GM10266 (cell line): ENCODE measurements around the gene ZIC5.

Experiments used
- DNase-seq: peaks from one replicate; pipeline ENCODE4 v3.0.0; 2012; ENCODE audit errors: extremely low spot score
- TF ChIP-seq, protein P1 (sequence below): IDR thresholded peaks from 2 replicates; pipeline ENCODE4 v1.5.1; 2012; ENCODE audit warnings: mild to moderate bottlenecking, low read depth; ENCODE audit not compliant: control insufficient read depth, insufficient read depth; ENCODE audit errors: missing control alignments

The ZIC5 gene

DNA sequence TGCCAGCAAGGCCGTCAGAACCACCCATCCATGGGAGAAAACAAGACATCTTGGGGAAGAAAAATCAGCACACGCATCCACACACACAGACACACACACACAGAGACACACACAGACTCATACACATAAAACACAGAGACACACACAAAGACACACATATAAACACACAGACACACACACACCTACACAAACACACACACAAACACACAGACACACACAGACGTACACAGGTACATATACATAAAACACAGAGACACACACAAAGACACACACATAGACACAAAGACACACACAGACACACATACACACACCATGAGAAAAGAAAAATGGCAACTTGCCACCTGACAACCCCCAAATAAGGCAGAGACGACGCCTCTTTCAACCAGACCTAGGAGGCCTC, 40.6 kb downstream of the ZIC5 start:
- no peak for DNase-seq
- TF ChIP-seq, protein P1, sequence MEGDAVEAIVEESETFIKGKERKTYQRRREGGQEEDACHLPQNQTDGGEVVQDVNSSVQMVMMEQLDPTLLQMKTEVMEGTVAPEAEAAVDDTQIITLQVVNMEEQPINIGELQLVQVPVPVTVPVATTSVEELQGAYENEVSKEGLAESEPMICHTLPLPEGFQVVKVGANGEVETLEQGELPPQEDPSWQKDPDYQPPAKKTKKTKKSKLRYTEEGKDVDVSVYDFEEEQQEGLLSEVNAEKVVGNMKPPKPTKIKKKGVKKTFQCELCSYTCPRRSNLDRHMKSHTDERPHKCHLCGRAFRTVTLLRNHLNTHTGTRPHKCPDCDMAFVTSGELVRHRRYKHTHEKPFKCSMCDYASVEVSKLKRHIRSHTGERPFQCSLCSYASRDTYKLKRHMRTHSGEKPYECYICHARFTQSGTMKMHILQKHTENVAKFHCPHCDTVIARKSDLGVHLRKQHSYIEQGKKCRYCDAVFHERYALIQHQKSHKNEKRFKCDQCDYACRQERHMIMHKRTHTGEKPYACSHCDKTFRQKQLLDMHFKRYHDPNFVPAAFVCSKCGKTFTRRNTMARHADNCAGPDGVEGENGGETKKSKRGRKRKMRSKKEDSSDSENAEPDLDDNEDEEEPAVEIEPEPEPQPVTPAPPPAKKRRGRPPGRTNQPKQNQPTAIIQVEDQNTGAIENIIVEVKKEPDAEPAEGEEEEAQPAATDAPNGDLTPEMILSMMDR = no peak

DNA sequence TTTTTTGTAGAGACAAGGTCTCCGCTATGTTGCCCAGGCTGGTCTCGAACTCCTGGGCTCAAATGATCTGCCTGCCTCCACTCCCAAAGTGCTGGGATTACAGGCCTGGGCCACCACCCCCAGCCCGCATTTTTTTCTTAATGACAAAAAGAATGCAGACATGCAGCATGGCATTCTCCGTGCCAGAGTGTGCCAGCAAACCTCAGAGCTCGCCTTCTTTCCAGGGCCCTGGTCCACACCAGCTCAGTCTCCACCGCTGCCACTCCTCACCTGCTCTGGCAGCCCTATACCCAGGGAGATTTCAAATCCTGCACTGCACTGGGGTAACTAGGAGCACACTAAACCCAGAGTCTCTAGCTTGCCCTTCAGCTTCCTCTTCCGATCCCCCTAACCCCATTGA, 41.7 kb downstream of the ZIC5 start:
- TF ChIP-seq, protein P1 = no peak
- DNase-seq = no peak

DNA sequence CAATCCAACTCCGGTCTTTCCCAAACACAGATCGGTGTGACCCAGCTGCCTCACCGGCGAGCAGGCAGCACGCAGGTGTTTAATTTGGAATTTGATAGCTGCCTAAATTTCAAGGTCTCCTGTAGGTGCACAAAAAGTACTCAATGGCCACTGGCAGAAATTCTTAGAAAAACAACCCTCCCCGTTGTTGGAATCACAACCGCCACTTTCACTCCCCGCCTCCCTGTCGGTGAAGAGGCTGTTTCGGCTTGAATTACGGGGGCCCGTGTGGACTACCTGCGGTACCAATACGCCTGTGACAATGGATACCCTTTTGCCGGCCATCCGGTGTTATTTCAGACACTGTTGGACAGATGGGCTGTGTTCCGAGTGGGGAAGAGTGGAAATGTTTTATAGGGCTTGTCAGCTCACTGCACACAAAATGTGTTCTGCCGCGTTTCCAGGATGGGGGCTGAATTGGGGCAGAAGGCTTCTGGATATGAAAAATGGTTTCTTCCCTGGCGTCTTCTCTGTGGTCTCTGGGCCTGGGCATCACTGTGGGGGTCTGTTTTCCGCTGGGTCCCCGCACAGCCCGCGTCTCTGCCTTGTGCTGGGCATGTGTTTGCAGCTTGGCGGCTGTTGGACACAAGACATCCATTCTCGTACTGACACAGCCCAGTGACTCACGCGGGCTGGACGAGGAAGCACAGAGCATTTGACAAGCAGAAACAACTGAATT, 45.4 kb downstream of the ZIC5 start:
- no peak for DNase-seq
- TF ChIP-seq, protein P1 = no peak

DNA sequence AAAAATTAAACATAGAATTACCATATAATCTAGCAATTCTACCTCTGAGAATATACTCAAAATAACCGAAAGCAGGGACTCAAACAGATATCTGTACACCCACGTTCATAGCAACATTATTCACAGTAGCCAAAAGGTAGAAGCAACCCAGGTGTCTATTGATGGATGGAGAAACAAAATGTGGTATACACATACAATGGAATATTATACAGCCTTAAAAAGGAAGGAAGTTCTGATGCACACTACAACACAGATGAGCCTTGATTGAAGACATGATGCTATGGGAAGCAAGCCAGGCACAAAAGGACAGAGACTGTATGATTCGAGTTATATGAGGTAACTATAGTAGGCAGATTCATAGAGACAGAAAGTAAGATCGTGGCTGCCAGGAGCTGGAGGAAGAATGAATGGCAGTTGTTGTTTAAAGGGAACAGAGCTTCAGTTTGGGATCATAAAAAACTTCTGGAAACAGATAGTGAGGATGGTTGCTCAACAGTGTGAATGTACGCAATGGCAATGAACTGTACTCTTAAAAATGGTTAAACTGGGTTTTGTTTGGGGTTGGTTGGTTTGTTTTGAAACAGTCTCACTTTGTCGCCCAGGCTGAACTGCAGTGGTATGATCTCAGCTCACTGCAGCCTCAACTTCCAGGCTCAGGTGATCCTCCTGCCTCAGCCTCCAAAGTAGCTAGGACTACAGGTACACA, 47.5 kb downstream of the ZIC5 start:
- DNase-seq = no peak
- TF ChIP-seq, protein P1 = no peak

DNA sequence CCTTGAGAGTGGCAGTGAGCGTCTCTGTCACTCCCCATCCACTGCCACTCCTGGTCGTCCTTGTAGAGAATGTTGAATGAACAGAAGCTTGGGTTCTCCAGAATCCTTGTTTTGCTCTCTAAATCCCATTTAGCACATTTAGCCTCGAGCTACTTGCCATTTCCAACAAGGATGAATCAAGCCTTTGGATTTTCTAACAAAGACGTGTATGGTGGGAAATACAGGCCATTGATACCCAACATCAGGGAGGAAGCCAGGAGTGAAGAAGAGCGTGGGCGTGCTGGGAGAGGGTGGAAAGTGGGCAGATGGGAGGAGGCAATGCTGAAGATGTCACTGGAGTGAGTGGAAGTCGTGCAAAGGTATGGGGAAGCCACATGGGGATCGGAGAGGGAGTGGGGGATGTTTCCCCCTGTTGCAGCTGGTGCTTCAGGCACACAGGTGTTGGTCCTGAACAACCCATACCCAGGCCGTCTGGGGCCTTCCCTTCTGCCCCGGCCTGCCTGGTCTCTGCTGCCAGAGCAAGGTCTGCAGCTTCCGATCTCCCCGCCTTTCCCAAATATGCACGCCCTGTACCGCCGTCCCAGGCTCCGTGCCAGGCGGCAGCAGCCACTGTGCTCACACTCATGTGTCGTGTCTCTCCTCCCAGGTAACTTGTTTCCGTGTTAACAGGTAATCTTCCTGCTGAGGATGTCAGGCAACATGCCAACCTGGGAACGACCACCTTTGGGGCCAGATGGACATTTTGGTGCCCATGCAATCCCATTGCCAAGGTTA, 48.7 kb downstream of the ZIC5 start:
- no peak for DNase-seq
- TF ChIP-seq, protein P1 = no peak

DNA sequence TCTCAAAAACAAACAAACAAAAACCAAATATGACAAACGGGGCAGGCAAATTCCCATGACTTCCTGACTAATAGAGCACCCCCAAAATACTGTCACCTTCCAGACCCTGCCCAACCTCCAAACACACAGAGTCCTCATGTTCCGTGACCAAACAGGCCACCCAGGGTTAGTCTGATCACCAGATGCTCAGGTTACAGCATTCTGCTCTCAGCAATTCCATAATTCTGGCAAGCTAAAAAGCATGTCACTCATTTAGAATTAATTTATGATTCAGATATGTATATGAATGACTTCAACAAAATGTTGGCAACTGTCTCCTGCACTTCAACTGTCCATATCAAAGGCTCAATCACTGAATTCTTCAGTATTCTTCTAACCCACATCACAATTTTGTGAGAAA, 52.4 kb downstream of the ZIC5 start:
- DNase-seq = no peak
- TF ChIP-seq, protein P1 = no peak

DNA sequence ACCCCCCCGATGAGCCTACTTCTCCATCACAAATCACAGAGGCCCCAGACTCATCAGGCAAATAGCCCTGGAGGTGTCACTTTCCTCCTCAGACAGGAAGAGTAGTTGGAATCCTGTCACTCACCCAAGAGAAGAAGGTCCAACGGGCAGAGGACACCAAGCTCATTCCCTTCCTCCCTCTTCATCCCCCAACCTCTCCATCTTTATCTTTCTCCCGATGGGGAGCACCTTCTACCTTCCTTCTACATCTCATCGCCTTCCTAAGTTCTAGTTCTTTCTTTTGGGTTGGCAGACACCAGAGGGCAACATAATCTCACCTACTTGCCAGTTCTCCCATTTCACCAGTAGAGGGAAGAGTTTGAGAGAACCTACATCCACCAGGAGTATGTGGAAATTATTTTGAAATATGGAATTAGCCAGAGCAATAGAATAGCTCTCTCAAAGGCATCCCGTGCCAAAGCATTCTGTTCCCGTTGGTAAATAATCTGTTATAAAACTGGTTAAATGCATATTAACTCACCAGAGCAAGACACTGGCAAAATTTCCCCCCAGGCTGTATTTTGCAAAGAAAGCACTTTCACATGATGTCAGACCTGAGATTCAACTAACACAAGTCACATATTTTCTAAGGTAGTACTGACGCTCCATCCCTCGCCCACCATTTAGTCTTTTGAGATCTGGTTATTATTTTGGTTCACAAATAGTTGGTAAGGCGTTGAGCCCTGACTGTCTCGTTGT, 55.0 kb downstream of the ZIC5 start:
- DNase-seq = peak; percentile 75
- TF ChIP-seq, protein P1 = peak; percentile 90
